Glutamatergic neuron (in vitro differentiated cells): ENCODE measurements around the gene BMP8B. TPM values are rescaled to one million over a fixed set of nuclear protein-coding genes. Genes with fewer than 3 reads are reported as not detected.

Source experiments
- DNase-seq: peaks from one replicate; pipeline ENCODE4 v3.0.0; 2022
- H3K27ac Mint-ChIP-seq: one replicate; pipeline ENCODE4 v1.8.0; 2020; ENCODE audit warnings: mild to moderate bottlenecking, mixed read lengths, inconsistent platforms; ENCODE audit not compliant: unreplicated experiment
- H3K27me3 Mint-ChIP-seq: one replicate; pipeline ENCODE4 v1.8.0; 2020; ENCODE audit warnings: mild to moderate bottlenecking, moderate library complexity, mixed read lengths, inconsistent platforms; ENCODE audit not compliant: unreplicated experiment
- H3K36me3 Mint-ChIP-seq: one replicate; pipeline ENCODE4 v1.8.0; 2020; ENCODE audit warnings: mild to moderate bottlenecking, mixed read lengths, inconsistent platforms; ENCODE audit not compliant: unreplicated experiment
- H3K4me1 Mint-ChIP-seq: one replicate; pipeline ENCODE4 v1.8.0; 2020; ENCODE audit warnings: mild to moderate bottlenecking, low read depth, mixed read lengths, inconsistent platforms; ENCODE audit not compliant: unreplicated experiment
- H3K4me3 Mint-ChIP-seq: one replicate; pipeline ENCODE4 v1.8.0; 2020; ENCODE audit warnings: mild to moderate bottlenecking, mixed read lengths, inconsistent platforms; ENCODE audit not compliant: unreplicated experiment
- H3K9me3 Mint-ChIP-seq: one replicate; pipeline ENCODE4 v1.8.0; 2020; ENCODE audit warnings: mild to moderate bottlenecking, moderate library complexity, mixed read lengths, inconsistent platforms; ENCODE audit not compliant: unreplicated experiment
- total RNA-seq: library from RNA; stranded (reverse); fragmentation: NEBNext Ultra II Directional; extraction: Animal tissue kit (Norgen Biotek cat#: 25700); gene quantifications from one replicate; pipeline ENCODE4 v1.2.1, GENCODE V29; 2021; ENCODE audit not compliant: unreplicated experiment
- TF ChIP-seq, protein P1 (sequence below): fragments of 200-600 bp; sonication (generic); IDR thresholded peaks from one replicate; pipeline ENCODE4 v1.5.0; 2021; ENCODE audit not compliant: partially characterized antibody, unreplicated experiment

Gene BMP8B
- total RNA-seq, 1 donor from 2014 or later: 0.12 TPM

GRCh38 chr1:39720094-39720999 is 68.3 kb downstream of the BMP8B start:
- Mint-ChIP-seq H3K27ac (no peak overlapping the region), H3K36me3 (no peaks in the 10 kb centered on the region), H3K9me3 (no peaks in the 10 kb centered on the region), H3K4me1 (no peaks in the 10 kb centered on the region), H3K4me3 (no peak overlapping the region), H3K27me3 (peaks cover 16% of the 10 kb centered on the region)
- TF ChIP-seq, protein P1, sequence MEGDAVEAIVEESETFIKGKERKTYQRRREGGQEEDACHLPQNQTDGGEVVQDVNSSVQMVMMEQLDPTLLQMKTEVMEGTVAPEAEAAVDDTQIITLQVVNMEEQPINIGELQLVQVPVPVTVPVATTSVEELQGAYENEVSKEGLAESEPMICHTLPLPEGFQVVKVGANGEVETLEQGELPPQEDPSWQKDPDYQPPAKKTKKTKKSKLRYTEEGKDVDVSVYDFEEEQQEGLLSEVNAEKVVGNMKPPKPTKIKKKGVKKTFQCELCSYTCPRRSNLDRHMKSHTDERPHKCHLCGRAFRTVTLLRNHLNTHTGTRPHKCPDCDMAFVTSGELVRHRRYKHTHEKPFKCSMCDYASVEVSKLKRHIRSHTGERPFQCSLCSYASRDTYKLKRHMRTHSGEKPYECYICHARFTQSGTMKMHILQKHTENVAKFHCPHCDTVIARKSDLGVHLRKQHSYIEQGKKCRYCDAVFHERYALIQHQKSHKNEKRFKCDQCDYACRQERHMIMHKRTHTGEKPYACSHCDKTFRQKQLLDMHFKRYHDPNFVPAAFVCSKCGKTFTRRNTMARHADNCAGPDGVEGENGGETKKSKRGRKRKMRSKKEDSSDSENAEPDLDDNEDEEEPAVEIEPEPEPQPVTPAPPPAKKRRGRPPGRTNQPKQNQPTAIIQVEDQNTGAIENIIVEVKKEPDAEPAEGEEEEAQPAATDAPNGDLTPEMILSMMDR: peak; percentile 83
- no peak for DNase-seq

DNA sequence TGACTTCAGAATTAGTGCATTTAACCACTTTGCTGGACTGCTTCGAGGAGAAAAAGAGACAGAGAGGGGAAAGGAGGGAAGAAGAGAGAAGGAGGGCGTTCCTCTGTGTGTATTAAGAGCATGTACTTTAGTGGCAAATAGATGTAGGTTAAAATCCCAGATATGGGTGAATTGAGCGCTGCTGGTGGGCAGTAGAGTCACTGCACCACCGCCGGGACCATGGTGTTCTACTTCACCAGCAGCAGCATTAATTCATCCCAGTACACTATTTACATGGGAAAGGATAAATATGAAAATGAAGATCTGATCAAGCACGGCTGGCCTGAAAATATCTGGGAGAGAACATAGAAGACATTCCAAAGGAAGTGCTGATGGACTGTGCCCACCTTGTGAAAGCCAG is 70.9 kb downstream of the BMP8B start:
- no peaks in the 10 kb centered on the region for H3K9me3 Mint-ChIP-seq
- no peaks in the 10 kb centered on the region for H3K36me3 Mint-ChIP-seq
- no peak overlapping the region for H3K27ac Mint-ChIP-seq
- H3K4me1 Mint-ChIP-seq: no peaks in the 10 kb centered on the region
- peaks cover 7% of the 10 kb centered on the region for H3K27me3 Mint-ChIP-seq
- H3K4me3 Mint-ChIP-seq: no peak overlapping the region
- no peak for DNase-seq
- TF ChIP-seq, protein P1: no peak

DNA sequence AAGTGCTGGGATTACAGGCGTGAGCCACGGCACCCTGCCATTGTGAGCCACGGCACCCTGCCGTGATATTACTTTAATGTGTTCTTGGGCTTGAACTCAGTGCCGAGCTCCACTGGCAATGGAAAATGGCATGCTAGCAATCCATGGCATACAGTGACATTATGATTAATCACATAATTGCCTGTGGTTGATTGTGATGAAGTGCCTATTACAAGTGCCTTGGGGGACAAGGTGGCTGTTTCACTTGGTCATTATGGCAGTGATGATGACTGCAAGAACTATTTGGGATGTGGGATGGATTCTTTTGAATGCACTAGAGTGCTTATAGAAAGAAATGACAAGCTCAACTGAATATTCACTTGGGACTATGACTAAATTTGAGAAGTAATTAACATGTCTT is 75.1 kb downstream of the BMP8B start:
- Mint-ChIP-seq H3K9me3 (peaks cover 2% of the 10 kb centered on the region), H3K27me3 (peaks cover 35% of the 10 kb centered on the region), H3K36me3 (no peaks in the 10 kb centered on the region), H3K4me1 (no peaks in the 10 kb centered on the region), H3K27ac (no peak overlapping the region), H3K4me3 (no peak overlapping the region)
- no peak for DNase-seq
- TF ChIP-seq, protein P1: no peak

DNA sequence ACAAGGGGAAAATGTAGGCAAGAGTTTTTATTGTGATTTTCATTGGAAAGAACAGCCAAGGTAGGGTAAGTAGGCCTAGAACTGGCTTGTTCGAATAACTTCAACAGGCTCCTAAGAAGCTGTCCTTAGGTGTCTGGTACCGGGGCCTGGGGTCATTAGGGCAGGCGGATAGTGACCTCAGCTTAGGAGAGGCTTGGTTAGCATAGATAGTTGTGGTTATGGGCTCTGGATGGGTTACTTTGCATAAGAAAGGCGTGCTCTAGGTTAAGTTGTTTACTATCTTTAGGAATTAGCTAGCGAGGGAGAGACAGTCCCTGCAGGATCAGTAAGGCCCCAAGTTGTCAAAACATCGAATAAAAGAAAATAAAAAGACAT is 76.7 kb downstream of the BMP8B start:
- no peak overlapping the region for H3K4me3 Mint-ChIP-seq
- H3K27me3 Mint-ChIP-seq: peaks cover 32% of the 10 kb centered on the region
- no peak for DNase-seq
- no peaks in the 10 kb centered on the region for H3K4me1 Mint-ChIP-seq
- TF ChIP-seq, protein P1: no peak
- H3K36me3 Mint-ChIP-seq: no peaks in the 10 kb centered on the region
- no peak overlapping the region for H3K27ac Mint-ChIP-seq
- H3K9me3 Mint-ChIP-seq: peaks cover 2% of the 10 kb centered on the region

- no peak overlapping the region for H3K4me3 Mint-ChIP-seq
- peaks cover 2% of the 10 kb centered on the region for H3K9me3 Mint-ChIP-seq
- TF ChIP-seq, protein P1: no peak
- no peak overlapping the region for H3K27ac Mint-ChIP-seq
- no peaks in the 10 kb centered on the region for H3K36me3 Mint-ChIP-seq
- no peaks in the 10 kb centered on the region for H3K4me1 Mint-ChIP-seq
- no peak for DNase-seq
- peaks cover 30% of the 10 kb centered on the region for H3K27me3 Mint-ChIP-seq
These were observed 77.3 kb downstream of the BMP8B start for GRCh38 chr1:39711104-39711965.
